Activated T-helper 2 cell treated with anti-CD3 and anti-CD28 coated beads, Interferon-gamma antibody, Interleukin-2, Interleukin-4, amounts not matched to agents 10 μg/mL and 5 μg/mL and 100 μg/mL, durations not matched to agents 14 hours and 24 hours and 36 hours (primary cell): Measurements from ENCODE around the gene ZBTB2. TPM values are rescaled to one million over a fixed set of nuclear protein-coding genes. Genes with fewer than 3 reads are reported as not detected.

Source experiments
- DNase-seq: peaks from one replicate; pipeline ENCODE4 v3.0.0; 2021; ENCODE audit warnings: low spot score
- H3K27ac Mint-ChIP-seq: one replicate; pipeline ENCODE4 v1.8.0; 2021; ENCODE audit warnings: mixed read lengths
- H3K27me3 Mint-ChIP-seq: one replicate; pipeline ENCODE4 v1.8.0; 2021; ENCODE audit warnings: low read depth, mixed read lengths
- H3K36me3 Mint-ChIP-seq: one replicate; pipeline ENCODE4 v1.8.0; 2021; ENCODE audit warnings: low read depth, mixed read lengths
- H3K4me1 Mint-ChIP-seq: one replicate; pipeline ENCODE4 v1.8.0; 2021; ENCODE audit warnings: low read depth, mixed read lengths
- H3K4me3 Mint-ChIP-seq: one replicate; pipeline ENCODE4 v1.8.0; 2021; ENCODE audit warnings: low read depth, mild to moderate bottlenecking, moderate library complexity, mixed read lengths
- H3K9me3 Mint-ChIP-seq: one replicate; pipeline ENCODE4 v1.8.0; 2021; ENCODE audit warnings: mixed read lengths
- intact Hi-C: fragments of 100-400 bp; cut with micrococcal nuclease; formaldehyde crosslinking; loops from one replicate; pipeline ENCODE4 v1.15.1; 2023
- total RNA-seq: library from RNA; stranded (reverse); gene quantifications from 2 replicates; pipeline ENCODE4 v1.2.3, GENCODE V29; 2022

ZBTB2 gene
- total RNA-seq, 1 donor from 2014 or later, result 19.7 TPM

DNA sequence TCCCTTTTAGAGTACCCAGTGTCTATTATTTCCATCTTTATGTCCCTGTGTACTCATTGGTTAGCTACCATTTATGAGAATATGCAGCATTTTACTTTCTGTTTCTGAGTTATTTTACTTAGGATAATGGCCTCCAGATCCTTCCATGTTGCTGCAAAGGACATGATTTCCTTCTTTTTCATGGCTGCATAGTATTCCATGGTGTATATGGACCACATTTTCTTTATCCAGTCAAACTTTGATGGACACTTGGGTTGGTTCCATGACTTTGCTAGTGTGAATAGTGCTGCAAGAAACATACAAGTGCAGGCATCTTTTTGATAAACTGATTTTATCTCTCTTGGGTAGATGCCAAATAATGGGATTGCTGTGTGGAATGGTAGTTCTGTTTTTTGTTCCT lies 55.4 kb downstream of the ZBTB2 start:
- H3K27me3 Mint-ChIP-seq, result peaks cover 2% of the 10 kb centered on the region
- no peak overlapping the region for H3K4me3 Mint-ChIP-seq
- intact Hi-C loops, result loop anchor here (1.0 to 2.0 kb wide), 2 partner anchors 322 to 443 kb away; no protein-coding TSS in a partner anchor
- H3K27ac Mint-ChIP-seq, result no peak overlapping the region
- peaks cover 4% of the 10 kb centered on the region for H3K4me1 Mint-ChIP-seq
- no peaks in the 10 kb centered on the region for H3K36me3 Mint-ChIP-seq
- no peaks in the 10 kb centered on the region for H3K9me3 Mint-ChIP-seq
- no peak for DNase-seq

DNA sequence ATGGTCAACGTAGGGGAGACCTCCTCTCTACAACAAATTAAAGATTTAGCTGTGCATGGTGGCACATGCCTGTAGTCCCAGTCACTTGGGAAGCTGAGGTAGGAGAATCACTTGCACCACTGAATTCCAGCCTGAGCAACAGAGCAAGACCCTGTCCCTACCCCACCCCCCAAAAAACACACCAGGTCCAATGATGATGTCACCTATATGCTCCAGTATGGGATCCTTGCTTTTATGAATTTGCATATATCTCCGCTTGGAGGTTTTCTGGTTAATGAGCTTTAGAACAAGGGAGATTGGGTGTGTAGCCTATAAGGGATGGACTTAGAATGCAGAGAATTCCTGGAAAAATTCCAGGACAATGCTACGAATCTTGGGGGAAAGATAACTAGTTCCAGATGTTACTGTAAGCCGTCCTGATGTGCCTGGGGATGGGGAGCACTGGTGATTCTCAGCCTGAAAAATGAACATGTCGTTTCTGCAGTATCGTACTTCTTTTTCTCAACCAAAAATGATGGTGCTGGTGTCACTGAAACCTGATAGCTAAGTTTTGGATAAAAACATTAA lies 61.1 kb downstream of the ZBTB2 start:
- Mint-ChIP-seq H3K4me3 (no peak overlapping the region), H3K9me3 (no peaks in the 10 kb centered on the region), H3K4me1 (peaks cover 13% of the 10 kb centered on the region), H3K27ac (no peak overlapping the region), H3K27me3 (peaks cover 18% of the 10 kb centered on the region), H3K36me3 (no peaks in the 10 kb centered on the region)
- intact Hi-C loops, result no loop called here
- no peak for DNase-seq

DNA sequence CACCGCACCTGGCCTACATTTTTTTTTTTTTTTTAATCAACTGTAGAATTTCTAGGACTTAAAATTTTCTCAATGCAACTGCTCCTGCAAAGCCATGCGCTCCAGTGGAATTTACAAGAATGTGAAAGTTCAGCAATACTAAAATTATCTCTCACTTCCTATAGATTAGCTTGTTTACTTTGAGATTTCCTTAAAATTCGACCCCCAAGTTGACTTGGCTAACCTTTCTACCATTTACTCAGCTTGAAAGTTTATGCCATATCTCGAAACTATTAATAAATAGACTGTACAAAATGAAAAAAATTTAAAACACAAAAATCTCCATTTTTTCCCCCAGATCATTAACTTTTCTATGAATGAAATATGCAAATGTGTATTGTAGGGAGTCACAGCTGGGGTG lies 64.3 kb downstream of the ZBTB2 start:
- intact Hi-C loops, result no loop called here
- Mint-ChIP-seq H3K36me3 (no peaks in the 10 kb centered on the region), H3K27me3 (peaks cover 27% of the 10 kb centered on the region), H3K9me3 (no peaks in the 10 kb centered on the region), H3K4me1 (peaks cover 27% of the 10 kb centered on the region), H3K4me3 (no peak overlapping the region), H3K27ac (no peak overlapping the region)
- no peak for DNase-seq

DNA sequence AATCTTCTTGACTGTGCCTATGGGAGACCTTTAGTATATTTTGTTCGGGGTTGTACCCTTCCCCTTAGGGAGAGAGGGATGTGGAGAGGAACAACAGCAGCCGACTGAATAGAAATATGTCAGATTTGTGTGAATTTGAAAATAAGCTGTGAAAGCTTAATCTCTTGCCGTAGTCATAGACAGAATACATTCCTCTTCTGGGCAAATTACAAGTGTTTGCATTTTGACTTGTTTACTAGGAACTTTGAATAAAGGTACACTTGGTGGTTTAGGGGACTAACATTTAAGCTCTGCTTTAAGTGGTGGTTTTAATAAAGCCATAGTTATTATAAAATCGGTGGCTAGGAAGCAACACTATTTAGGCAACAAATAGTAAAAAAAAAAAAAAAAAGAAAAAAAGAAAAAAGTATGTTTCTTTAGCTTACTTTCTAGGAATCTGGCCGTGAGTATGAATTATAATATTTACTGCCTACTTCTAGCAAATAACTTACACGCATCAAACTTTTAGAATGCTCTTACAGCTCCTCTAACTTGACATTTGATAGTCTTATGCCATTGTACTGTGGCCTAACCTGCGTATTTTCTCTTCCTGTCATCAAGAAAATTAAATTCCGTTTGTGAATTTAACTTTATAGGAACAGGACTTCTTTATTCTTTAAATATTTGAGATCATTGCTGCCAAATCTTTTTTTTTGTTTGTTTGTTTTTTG lies 65.1 kb downstream of the ZBTB2 start:
- Mint-ChIP-seq H3K9me3 (no peaks in the 10 kb centered on the region), H3K27ac (no peak overlapping the region), H3K4me3 (peak overlapping the region; percentile 37), H3K36me3 (no peaks in the 10 kb centered on the region), H3K27me3 (peaks cover 27% of the 10 kb centered on the region), H3K4me1 (peaks cover 27% of the 10 kb centered on the region)
- intact Hi-C loops, result no loop called here
- no peak for DNase-seq

DNA sequence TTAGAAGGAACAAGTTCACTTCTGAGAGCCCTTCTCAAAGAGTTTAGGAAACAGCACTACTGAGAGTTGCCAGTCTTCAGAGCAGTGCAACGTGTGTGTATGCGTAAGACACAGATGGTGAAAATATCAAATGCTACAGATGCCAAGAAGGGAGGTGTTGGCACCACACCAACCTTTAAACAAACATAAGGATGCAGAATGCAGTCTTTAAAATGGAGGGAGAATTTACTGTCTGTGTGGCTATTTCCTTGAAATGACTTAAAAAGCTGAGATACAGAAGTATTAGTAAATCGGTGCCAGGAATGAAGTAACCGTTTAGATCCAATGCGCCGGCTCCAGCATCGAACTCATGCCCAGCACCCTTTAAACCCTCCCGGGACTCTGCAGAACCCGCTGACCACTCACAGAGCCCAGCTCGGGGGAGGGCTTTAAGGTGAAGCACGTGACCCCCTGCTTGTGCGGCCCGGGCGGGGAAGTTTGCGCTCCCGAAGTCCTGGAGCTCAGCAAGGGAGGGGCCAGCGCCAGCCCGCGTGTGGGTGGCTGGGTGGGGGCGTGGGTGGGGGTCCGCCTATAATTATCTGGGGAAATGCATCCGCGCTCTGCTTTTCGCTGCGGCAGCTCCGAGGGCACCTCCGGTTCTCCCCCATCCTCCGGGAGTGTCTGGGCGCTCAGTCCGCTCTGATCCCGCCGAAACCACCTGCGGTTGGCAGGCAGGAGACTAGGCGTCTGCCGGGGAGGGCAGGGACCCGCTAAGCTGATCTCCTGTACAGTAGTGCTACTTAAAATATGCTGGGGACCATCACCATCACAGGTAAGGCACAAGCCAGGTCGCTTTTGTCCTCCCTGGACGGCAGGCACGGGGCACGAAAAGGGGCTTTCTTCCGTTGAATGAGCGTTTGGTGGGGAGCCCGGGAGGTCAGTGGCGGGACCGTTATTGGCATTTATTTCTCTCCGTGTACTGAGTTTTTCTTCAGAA lies 66.0 kb downstream of the ZBTB2 start:
- intact Hi-C loops, result loop anchor here (2.0 kb wide), 1 partner anchor 433 kb away; no protein-coding TSS in a partner anchor
- Mint-ChIP-seq H3K9me3 (no peaks in the 10 kb centered on the region), H3K27me3 (peaks cover 30% of the 10 kb centered on the region), H3K4me3 (peak overlapping the region; percentile 67), H3K27ac (no peak overlapping the region), H3K36me3 (no peaks in the 10 kb centered on the region), H3K4me1 (peaks cover 27% of the 10 kb centered on the region)
- DNase-seq, result no peak

DNA sequence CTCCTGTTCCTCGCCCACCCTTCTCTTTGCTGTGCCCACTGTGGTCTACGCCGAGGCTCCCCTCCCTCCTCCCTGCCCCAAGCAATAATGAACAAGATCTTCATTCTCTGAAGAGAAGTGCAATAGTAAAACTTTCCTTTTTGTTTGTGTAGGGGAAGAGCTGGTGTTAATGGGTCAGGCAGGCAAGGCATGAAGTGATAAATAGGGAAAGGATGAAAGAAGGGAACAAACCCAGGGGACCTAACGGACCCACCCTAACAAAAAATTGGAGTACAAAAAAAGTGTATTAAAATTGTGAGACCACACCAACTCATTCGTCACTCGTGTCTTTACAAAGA lies 66.9 kb downstream of the ZBTB2 start:
- H3K27me3 Mint-ChIP-seq, result peaks cover 31% of the 10 kb centered on the region
- H3K4me1 Mint-ChIP-seq, result peaks cover 27% of the 10 kb centered on the region
- intact Hi-C loops, result loop anchor here (1.0 to 5.0 kb wide), 3 partner anchors 82 to 432 kb away; no protein-coding TSS in a partner anchor
- H3K4me3 Mint-ChIP-seq, result peak overlapping the region; percentile 23
- no peak for DNase-seq
- no peak overlapping the region for H3K27ac Mint-ChIP-seq
- H3K36me3 Mint-ChIP-seq, result no peaks in the 10 kb centered on the region
- H3K9me3 Mint-ChIP-seq, result no peaks in the 10 kb centered on the region

DNA sequence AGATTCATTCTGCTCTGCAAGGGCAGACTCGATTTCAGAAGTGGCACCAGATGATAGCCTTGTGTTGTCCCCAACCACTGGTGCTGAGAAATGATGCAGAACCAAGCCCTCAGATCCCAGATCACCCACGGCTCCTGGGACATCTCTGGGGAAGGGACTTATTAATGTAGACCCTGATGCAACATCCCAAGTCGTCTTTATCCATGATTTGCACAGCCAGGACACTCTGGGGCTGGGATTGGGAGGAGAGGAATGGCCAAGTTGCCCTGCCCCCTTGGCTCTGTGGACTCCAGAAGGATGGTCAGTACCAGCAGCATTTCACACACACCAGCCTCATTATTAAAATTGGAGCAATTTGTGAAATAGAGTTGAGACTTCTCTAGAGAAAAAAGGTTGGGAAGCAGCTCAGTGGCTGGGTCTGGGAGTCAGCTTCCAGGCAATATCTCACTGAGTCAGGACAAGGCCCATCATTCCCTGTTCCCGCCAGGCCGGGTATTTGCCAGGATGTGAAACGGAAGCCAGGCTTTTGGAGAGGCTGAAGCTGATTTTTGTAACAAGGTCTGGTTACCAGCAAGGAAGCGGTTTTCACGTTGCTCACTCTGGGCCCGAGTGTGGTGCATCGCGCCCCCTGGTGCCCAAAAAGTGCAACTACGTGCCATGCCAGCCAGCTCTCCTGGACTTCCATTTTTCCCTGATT lies 67.4 kb downstream of the ZBTB2 start:
- Mint-ChIP-seq H3K4me3 (peak overlapping the region; percentile 23), H3K36me3 (no peaks in the 10 kb centered on the region), H3K9me3 (no peaks in the 10 kb centered on the region), H3K27ac (no peak overlapping the region), H3K27me3 (peaks cover 31% of the 10 kb centered on the region), H3K4me1 (peaks cover 27% of the 10 kb centered on the region)
- DNase-seq, result peak; percentile 55
- intact Hi-C loops, result loop anchor here (1.0 to 5.0 kb wide), 3 partner anchors 82 to 431 kb away; no protein-coding TSS in a partner anchor

DNA sequence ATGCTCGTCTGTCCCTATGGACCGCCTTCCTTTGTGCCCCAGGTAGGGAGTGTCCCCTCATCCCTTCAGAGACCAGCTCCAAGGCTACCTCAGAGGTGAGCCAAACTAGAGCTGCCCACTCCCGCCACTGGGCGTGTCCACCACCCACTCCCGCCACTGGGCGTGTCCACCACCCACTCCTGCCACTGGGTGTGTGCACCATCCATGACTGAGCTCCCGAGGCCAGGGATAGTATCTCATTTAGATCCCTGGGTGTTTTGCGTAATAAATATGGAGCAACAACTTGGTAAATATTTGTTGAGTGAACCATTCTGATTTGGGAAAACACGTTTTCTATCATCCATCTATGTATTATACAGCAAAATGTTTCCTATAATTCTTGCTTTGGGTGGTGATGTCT lies 68.8 kb downstream of the ZBTB2 start:
- H3K27me3 Mint-ChIP-seq, result peaks cover 30% of the 10 kb centered on the region
- H3K4me1 Mint-ChIP-seq, result peaks cover 27% of the 10 kb centered on the region
- H3K36me3 Mint-ChIP-seq, result no peaks in the 10 kb centered on the region
- H3K4me3 Mint-ChIP-seq, result no peak overlapping the region
- H3K9me3 Mint-ChIP-seq, result no peaks in the 10 kb centered on the region
- H3K27ac Mint-ChIP-seq, result no peak overlapping the region
- intact Hi-C loops, result loop anchor here (5.0 kb wide), 1 partner anchor 80 kb away; no protein-coding TSS in a partner anchor
- no peak for DNase-seq

DNA sequence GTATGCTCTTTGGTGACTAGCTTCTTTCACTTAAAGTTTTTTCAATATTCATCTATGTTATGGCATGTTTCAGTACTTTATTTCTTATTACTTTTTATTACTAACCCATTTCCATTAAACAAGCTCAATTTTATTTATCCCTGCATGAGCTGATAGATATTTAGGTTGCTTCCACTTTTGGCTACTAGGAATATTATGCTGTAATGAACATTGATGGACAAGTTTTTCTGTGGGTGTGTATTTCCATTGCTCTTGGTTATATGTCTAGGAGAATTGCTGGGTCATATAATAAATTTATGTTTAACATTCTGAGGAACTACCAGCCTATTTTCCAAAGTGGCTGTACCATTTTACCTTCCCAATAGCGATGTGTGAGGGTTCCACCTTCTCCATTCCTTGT lies 69.9 kb downstream of the ZBTB2 start:
- Mint-ChIP-seq H3K9me3 (peaks cover under 1% of the 10 kb centered on the region), H3K4me1 (peaks cover 28% of the 10 kb centered on the region), H3K36me3 (no peaks in the 10 kb centered on the region), H3K27me3 (peaks cover 22% of the 10 kb centered on the region), H3K27ac (no peak overlapping the region), H3K4me3 (no peak overlapping the region)
- no peak for DNase-seq
- intact Hi-C loops, result loop anchor here (5.0 kb wide), 1 partner anchor 79 kb away; no protein-coding TSS in a partner anchor

DNA sequence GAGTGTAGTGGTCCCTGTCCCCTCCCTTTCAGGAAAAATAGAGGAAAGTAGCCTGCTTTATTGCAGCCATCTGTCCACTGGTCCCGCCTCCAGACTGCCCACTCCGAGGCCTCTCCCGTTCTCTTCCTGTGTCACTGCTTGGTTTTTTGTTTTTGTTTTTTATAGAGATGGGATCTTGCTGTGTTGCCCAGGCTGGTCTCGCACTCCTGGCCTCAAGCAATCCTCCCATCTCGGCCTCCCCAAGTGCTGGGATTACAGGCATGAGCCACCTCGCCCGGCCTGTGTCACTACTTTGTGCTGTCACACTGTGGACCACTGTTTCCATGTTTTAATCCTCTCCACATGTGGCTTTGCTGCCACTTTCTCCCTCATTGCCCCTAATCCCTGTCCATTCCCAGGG lies 71.2 kb downstream of the ZBTB2 start:
- Mint-ChIP-seq H3K4me1 (peaks cover 19% of the 10 kb centered on the region), H3K4me3 (no peak overlapping the region), H3K9me3 (peaks cover 11% of the 10 kb centered on the region), H3K27ac (no peak overlapping the region), H3K27me3 (peaks cover 14% of the 10 kb centered on the region), H3K36me3 (peaks cover 9% of the 10 kb centered on the region)
- no peak for DNase-seq
- intact Hi-C loops, result loop anchor here (5.0 kb wide), 1 partner anchor 78 kb away; no protein-coding TSS in a partner anchor

DNA sequence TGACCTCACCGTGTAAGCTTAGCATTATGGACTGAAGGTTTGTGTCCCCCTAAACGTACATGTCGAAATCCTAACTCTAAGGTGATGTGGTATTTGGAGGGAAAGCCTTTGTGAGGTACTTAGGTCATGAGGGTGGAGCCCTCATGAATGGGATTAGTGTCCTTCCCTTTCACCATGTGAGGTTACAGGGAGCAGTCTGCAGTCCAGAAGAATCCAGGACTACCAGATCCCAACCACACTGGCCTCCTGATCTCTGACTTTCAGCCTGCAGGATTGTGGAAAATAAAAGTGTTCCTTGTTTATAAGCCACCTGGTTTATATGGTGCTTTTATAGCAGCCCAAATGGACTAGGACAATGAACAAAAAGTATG lies 73.4 kb downstream of the ZBTB2 start:
- peaks cover 12% of the 10 kb centered on the region for H3K36me3 Mint-ChIP-seq
- no peak overlapping the region for H3K4me3 Mint-ChIP-seq
- no peak overlapping the region for H3K27ac Mint-ChIP-seq
- peaks cover 2% of the 10 kb centered on the region for H3K4me1 Mint-ChIP-seq
- intact Hi-C loops, result no loop called here
- H3K9me3 Mint-ChIP-seq, result peaks cover 11% of the 10 kb centered on the region
- no peak for DNase-seq
- peaks cover 6% of the 10 kb centered on the region for H3K27me3 Mint-ChIP-seq
